ENCODE measurements around the gene OGFR.

DNA sequence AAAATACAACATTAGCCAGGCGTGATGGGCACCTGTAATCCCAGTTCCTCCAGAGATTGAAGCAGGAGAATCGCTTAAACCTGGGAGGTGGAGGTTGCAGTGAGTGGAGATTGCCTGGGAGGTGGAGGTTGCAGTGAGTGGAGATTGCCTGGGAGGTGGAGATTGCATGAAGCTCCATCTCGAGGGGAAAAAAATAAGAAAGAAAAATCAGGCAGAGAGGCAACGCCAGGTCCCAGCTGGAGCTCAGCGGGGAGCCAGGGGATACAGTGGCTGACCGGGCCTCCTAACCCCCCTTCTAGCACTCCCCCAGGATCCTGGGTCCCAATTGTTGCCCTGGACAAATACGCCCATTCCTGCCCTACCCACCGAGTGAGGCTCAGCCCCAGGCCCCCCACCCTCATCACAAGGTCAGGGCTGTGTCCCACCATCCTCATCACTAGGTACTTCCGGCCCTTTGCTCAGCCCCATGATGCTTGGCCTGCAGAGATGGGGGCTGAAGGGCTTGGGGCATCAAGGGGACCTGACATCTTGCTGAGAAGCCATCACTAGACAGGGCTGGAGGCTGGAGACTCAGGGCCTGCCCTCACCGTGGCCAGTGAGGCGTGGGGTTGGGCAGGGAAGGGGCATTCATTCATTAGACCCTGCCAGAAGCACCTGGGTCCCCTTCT is 1.9 kb downstream of the OGFR start:
- TF ChIP-seq, protein P1, sequence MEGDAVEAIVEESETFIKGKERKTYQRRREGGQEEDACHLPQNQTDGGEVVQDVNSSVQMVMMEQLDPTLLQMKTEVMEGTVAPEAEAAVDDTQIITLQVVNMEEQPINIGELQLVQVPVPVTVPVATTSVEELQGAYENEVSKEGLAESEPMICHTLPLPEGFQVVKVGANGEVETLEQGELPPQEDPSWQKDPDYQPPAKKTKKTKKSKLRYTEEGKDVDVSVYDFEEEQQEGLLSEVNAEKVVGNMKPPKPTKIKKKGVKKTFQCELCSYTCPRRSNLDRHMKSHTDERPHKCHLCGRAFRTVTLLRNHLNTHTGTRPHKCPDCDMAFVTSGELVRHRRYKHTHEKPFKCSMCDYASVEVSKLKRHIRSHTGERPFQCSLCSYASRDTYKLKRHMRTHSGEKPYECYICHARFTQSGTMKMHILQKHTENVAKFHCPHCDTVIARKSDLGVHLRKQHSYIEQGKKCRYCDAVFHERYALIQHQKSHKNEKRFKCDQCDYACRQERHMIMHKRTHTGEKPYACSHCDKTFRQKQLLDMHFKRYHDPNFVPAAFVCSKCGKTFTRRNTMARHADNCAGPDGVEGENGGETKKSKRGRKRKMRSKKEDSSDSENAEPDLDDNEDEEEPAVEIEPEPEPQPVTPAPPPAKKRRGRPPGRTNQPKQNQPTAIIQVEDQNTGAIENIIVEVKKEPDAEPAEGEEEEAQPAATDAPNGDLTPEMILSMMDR (conservative IDR thresholded peaks at IDR 0.05; ENCODE audit: low read depth, low read length), result no peak
- TF ChIP-seq EZH2 (IDR thresholded peaks at IDR 0.05; ENCODE audit: low read length, unreplicated experiment), result no peak

Measured in PC-3 (cell line).